ENCODE measurements around the gene OGG1. TPM values are rescaled to one million over a fixed set of nuclear protein-coding genes. Genes with fewer than 3 reads are reported as not detected.
A peak's percentile ranks its signal among the peaks of the same experiment; 100 is the strongest.

Gene OGG1
- total RNA-seq, 4 donors from 2014 or later, result 26.8 to 54.9 (median 40.6) TPM

- TF ChIP-seq, protein P1, sequence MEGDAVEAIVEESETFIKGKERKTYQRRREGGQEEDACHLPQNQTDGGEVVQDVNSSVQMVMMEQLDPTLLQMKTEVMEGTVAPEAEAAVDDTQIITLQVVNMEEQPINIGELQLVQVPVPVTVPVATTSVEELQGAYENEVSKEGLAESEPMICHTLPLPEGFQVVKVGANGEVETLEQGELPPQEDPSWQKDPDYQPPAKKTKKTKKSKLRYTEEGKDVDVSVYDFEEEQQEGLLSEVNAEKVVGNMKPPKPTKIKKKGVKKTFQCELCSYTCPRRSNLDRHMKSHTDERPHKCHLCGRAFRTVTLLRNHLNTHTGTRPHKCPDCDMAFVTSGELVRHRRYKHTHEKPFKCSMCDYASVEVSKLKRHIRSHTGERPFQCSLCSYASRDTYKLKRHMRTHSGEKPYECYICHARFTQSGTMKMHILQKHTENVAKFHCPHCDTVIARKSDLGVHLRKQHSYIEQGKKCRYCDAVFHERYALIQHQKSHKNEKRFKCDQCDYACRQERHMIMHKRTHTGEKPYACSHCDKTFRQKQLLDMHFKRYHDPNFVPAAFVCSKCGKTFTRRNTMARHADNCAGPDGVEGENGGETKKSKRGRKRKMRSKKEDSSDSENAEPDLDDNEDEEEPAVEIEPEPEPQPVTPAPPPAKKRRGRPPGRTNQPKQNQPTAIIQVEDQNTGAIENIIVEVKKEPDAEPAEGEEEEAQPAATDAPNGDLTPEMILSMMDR (IDR thresholded peaks at IDR 0.05), result no peak
- DNase-seq (ENCODE audit: low spot score in 2 of 2), result no peak
- Histone ChIP-seq H3K4me1 (peaks cover 0 to 17% (median 10%) of the 10 kb centered on the region in 4 donors), H3K27ac (no peak overlapping the region), H3K4me3 (no peak overlapping the region), H3K36me3 (no peaks in the 10 kb centered on the region), H3K9me3 (no peaks in the 10 kb centered on the region), H3K27me3 (no peaks in the 10 kb centered on the region)
- 93 to 95% methylated on average over 2 of the region's 2 CpGs for WGBS, 2 donors
Observed at GRCh38 chr3:9727743-9728142, 22.0 kb upstream of the OGG1 start.

DNA sequence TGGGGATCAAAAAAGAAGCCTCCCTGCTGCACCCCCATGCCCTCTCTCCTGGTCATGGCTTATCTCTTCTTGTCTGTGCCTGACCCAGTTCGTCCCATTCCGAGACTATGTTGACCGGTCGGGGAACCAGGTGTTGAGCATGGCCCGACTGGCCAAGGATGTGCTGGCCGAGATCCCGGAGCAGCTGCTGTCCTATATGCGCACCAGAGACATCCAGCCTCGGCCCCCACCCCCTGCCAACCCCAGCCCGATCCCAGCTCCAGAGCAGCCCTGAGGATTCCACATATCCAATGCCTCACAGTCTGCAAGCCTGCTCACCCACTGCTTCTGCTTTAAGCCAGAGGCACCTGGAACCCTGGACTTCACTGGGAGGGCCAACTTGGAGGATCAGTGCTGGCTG, 20.3 kb upstream of the OGG1 start:
- Histone ChIP-seq H3K36me3 (peaks cover 0 to 5% (median 0%) of the 10 kb centered on the region in 3 donors), H3K9me3 (no peaks in the 10 kb centered on the region), H3K4me3 (no peak overlapping the region), H3K27me3 (no peaks in the 10 kb centered on the region), H3K27ac (no peak overlapping the region), H3K4me1 (peaks cover 0 to 34% (median 20%) of the 10 kb centered on the region in 4 donors)
- DNase-seq (ENCODE audit: low spot score in 2 of 2), result no peak
- WGBS, 2 donors, result 92 to 94% methylated on average over 10 of the region's 10 CpGs
- no peak for TF ChIP-seq EP300 (IDR thresholded peaks at IDR 0.05)
- no peak for TF ChIP-seq POLR2A (IDR thresholded peaks at IDR 0.05)
- TF ChIP-seq, protein P1 (IDR thresholded peaks at IDR 0.05), result no peak

GRCh38 chr3:9730657-9731205, 19.0 kb upstream of the OGG1 start:
- H3K9me3 ChIP-seq, result no peaks in the 10 kb centered on the region
- peaks cover 0 to 17% (median 0%) of the 10 kb centered on the region in 3 donors for H3K36me3 ChIP-seq
- peak overlapping the region; percentile 62 to 100 (median 82) for H3K4me3 ChIP-seq
- DNase-seq (ENCODE audit: low spot score in 2 of 2), result no peak
- H3K27me3 ChIP-seq, result no peaks in the 10 kb centered on the region
- no peak for TF ChIP-seq EP300 (IDR thresholded peaks at IDR 0.05)
- TF ChIP-seq, protein P1 (IDR thresholded peaks at IDR 0.05), result no peak
- WGBS, 2 donors, result 1 to 2% methylated on average over 16 of the region's 17 CpGs
- peak overlapping the region; percentile 52 to 96 (median 94) for H3K27ac ChIP-seq
- peaks cover 0 to 44% (median 20%) of the 10 kb centered on the region in 4 donors for H3K4me1 ChIP-seq

DNA sequence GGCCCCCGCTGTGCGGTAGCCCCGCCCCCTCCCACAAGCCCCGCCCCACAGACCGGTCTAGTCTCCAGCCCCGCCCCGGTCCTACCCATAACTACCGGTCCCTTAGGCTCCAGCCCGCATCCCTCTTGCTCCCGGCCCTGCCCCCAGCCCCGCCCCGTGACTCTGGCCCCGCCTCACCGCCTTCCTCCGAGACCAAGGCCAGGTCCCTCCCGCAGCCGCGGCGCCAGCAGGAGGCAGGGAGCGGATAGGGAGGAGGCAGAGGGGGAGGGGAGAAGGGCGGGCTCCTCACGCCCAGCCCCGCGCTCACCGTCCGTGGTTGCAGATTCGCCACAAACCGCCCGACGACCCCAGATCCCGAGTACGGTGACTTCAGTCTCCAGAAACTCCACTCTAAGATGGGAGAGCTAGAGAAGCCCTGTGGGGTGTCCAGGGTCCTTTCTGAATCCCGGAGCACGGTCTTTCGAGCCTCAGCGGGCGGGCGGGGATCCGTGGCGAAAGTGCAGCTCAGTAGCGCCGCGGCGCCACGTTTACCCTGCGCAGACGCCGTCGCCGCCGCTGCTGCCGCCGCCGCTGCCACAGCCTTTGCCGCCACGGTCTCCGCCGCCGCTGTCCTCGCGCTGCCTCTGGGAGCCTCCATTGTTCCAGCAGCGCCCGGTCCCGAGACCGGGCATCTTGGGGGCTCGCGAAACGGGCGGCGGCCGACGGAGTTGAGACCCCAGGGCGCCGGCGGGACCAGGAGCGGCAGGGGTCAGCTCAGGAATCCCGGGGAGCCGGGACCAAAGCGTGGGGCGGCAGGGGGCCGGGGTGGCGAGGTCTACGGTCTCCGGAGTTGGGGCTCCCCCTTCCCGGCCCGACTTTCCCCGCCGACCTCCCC, 18.3 kb upstream of the OGG1 start, which contains the start of gene BRPF1:
Gene BRPF1, plus strand, starts transcription at position 530 of the 874 bp plus-strand sequence. CDS start 2,406 bp downstream, outside the sequence.
- Histone ChIP-seq H3K9me3 (no peaks in the 10 kb centered on the region), H3K36me3 (peaks cover 0 to 21% (median 0%) of the 10 kb centered on the region in 3 donors), H3K27ac (peak within 1 kb of the TSS; percentile 92 to 96 (median 94)), H3K27me3 (no peaks in the 10 kb centered on the region), H3K4me1 (peaks cover 0 to 44% (median 20%) of the 10 kb centered on the region in 4 donors), H3K4me3 (peak within 1 kb of the TSS; percentile 71 to 100 (median 94))
- 1 to 2% methylated on average over 28 to 56 of the region's 88 CpGs for WGBS, 2 donors
- peak; percentile 99 to 100 for DNase-seq (ENCODE audit: low spot score in 2 of 2)
- TF ChIP-seq POLR2A (IDR thresholded peaks at IDR 0.05) (peak in 1 of 2 donors; percentile 33), EP300 (IDR thresholded peaks at IDR 0.05) (peak; percentile 35 to 76)
- TF ChIP-seq, protein P1 (IDR thresholded peaks at IDR 0.05), result peak in 2 of 5 experiments; percentile 21 to 59
